Measurements from ENCODE around the gene EMP1. TPM values are rescaled to one million over a fixed set of nuclear protein-coding genes. Genes with fewer than 3 reads are reported as not detected.

EMP1 gene
- total RNA-seq, 1 experiment from 2014 or later = 146 TPM

DNA sequence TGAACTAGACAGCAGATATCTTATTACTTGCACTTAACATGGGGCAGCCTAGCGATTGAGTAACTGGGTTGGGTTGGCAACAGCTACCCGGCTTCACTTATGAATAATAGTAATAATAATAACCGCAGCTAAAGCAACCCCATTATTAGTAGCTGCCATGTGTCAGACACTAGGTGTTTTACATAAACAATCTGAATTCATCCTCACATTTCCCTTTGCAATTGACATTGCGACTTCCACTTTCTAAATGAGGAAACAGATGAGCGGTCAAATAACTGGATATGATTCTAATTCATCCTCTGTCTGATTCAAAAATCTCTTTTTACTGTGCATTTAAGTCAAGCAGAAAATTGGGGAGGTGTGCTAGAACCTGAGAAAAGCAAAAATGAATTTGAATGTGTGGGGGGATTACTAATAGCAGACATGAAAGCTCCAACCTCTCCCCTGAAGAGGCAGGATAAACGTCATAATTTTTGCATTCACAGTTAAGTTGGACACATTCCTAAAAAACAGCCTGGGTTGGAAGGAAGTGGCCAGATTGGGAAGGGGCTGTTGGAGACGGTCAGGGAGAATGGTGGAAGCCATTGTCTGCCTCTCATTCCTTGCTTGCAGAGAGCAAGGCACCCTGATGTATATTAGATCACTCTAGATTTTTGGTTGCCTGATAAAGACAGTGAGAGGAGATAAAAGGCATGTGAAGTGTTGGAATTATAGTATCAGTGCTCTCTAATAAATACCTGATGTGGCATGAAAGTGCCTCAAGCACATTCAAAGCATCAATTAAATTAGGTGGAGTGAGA lies 13.1 kb downstream of the EMP1 start:
- no TSS peak for BruUV-seq (replicated peaks)
- Mint-ChIP-seq H3K36me3 (ENCODE audit: insufficient read depth, unreplicated experiment) (peaks cover 50% of the 10 kb centered on the region), H3K9me3 (ENCODE audit: low read depth, unreplicated experiment) (no peaks in the 10 kb centered on the region), H3K4me1 (ENCODE audit: low read depth, unreplicated experiment) (peaks cover 74% of the 10 kb centered on the region), H3K4me3 (ENCODE audit: low read depth, unreplicated experiment) (peak overlapping the region; percentile 63), H3K27ac (ENCODE audit: unreplicated experiment) (peak overlapping the region; percentile 88), H3K27me3 (ENCODE audit: unreplicated experiment) (no peaks in the 10 kb centered on the region)
- CTCF ChIA-PET = interaction anchor here (1.3 to 1.9 kb wide), 4 partner anchors 14 to 204 kb away, joined by 3 to 8 read pairs (median 6); no protein-coding TSS in a partner anchor
- DNase-seq = no peak
- intact Hi-C loops (cut with micrococcal nuclease; ENCODE audit: unreplicated experiment) = loop anchor here (1.0 to 5.0 kb wide), 5 partner anchors 37 to 282 kb away; no protein-coding TSS in a partner anchor
- TF ChIP-seq, protein P1, sequence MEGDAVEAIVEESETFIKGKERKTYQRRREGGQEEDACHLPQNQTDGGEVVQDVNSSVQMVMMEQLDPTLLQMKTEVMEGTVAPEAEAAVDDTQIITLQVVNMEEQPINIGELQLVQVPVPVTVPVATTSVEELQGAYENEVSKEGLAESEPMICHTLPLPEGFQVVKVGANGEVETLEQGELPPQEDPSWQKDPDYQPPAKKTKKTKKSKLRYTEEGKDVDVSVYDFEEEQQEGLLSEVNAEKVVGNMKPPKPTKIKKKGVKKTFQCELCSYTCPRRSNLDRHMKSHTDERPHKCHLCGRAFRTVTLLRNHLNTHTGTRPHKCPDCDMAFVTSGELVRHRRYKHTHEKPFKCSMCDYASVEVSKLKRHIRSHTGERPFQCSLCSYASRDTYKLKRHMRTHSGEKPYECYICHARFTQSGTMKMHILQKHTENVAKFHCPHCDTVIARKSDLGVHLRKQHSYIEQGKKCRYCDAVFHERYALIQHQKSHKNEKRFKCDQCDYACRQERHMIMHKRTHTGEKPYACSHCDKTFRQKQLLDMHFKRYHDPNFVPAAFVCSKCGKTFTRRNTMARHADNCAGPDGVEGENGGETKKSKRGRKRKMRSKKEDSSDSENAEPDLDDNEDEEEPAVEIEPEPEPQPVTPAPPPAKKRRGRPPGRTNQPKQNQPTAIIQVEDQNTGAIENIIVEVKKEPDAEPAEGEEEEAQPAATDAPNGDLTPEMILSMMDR (IDR thresholded peaks at IDR 0.05; ENCODE audit: unreplicated experiment) = no peak

DNA sequence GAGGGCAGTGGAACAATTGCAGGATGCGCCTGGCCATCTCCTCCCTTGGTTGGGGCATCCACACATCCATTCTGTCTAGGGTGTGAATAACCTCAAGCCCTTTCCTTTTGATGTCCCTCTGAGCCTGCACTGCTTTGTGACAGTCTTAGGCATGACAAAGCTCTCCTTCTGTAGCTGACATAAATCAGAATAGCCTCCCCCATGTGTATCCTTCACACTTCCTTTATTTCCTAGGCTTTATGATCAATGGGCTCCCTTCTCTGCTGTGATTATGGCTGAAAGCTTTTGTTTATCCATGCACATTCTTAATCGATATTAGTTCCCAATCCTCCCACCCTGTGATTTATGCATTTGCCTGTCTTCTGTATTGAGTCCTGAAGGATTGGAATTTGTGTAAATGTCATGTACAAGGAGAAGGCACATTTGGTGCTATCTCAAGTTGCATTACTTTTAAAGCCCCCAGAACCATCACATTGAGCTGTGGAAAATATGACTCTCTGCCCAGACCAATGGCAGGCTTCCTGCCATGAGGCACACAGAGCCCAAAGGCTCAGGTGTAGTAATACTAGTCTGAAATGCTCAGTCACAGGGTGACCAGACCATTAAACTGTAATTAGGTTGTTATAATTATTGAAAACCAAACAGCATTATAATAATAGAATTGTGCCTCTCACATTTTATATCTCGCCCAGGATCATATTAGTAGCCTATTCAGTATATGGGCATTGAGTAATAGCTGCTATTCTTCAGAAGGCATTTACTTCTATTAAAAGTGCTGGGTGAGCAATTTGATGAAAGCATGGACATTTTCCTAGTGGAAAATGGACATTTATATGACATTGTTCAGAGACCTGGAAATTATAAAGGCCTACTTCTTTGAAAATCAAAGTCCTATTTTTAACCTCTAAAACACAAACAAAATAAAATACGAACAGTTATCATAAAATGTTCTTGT lies 14.0 kb downstream of the EMP1 start:
- Mint-ChIP-seq H3K36me3 (ENCODE audit: insufficient read depth, unreplicated experiment) (peaks cover 46% of the 10 kb centered on the region), H3K27ac (ENCODE audit: unreplicated experiment) (peak overlapping the region; percentile 88), H3K27me3 (ENCODE audit: unreplicated experiment) (no peaks in the 10 kb centered on the region), H3K4me1 (ENCODE audit: low read depth, unreplicated experiment) (peaks cover 65% of the 10 kb centered on the region), H3K4me3 (ENCODE audit: low read depth, unreplicated experiment) (no peak overlapping the region), H3K9me3 (ENCODE audit: low read depth, unreplicated experiment) (no peaks in the 10 kb centered on the region)
- intact Hi-C loops (cut with micrococcal nuclease; ENCODE audit: unreplicated experiment) = loop anchor here (5.0 kb wide), 1 partner anchor 203 kb away; no protein-coding TSS in a partner anchor
- DNase-seq = no peak
- BruUV-seq (replicated peaks) = no TSS peak
- CTCF ChIA-PET = interaction anchor here (0.7 to 1.9 kb wide), 5 partner anchors 13 to 205 kb away, joined by 3 to 8 read pairs (median 5); no protein-coding TSS in a partner anchor
- TF ChIP-seq, protein P1 (IDR thresholded peaks at IDR 0.05; ENCODE audit: unreplicated experiment) = no peak

DNA sequence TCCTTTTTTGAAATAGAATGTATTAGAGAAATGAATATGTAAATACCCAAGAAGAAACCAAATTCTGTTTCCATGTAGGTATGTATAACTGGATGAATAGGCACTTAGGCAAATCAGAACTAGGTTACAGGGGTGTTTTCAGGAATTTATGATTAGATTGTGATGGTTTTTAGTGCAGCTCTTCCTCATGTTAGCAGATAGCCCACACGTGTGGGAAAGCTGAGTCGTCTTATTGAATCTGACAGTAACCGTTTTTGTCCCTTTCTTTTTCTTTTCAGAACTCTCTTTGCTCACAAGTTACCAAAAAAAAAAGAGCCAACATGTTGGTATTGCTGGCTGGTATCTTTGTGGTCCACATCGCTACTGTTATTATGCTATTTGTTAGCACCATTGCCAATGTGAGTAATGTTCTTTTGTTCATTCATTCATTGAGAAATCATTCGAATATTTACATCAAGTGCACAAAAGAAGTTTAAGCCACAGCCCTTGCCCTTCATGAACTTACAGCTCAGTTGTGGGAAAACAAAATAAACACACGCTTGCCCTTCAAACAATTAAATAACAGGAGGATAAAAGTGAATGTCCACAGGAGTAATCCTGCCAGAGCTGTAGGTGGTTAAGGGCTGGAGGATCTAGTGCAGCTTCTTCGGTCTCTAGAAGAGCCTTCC lies 14.8 kb downstream of the EMP1 start:
- CTCF ChIA-PET = interaction anchor here (0.7 to 1.9 kb wide), 15 partner anchors 12 to 407 kb away, joined by 3 to 11 read pairs (median 4); partner anchors contain the start of gene EMP1
- Mint-ChIP-seq H3K27me3 (ENCODE audit: unreplicated experiment) (no peaks in the 10 kb centered on the region), H3K9me3 (ENCODE audit: low read depth, unreplicated experiment) (no peaks in the 10 kb centered on the region), H3K4me3 (ENCODE audit: low read depth, unreplicated experiment) (peak overlapping the region; percentile 1), H3K27ac (ENCODE audit: unreplicated experiment) (peak overlapping the region; percentile 45), H3K4me1 (ENCODE audit: low read depth, unreplicated experiment) (peaks cover 57% of the 10 kb centered on the region), H3K36me3 (ENCODE audit: insufficient read depth, unreplicated experiment) (peaks cover 37% of the 10 kb centered on the region)
- no TSS peak for BruUV-seq (replicated peaks)
- TF ChIP-seq, protein P1 (IDR thresholded peaks at IDR 0.05; ENCODE audit: unreplicated experiment) = no peak
- no peak for DNase-seq
- intact Hi-C loops (cut with micrococcal nuclease; ENCODE audit: unreplicated experiment) = loop anchor here (5.0 kb wide), 1 partner anchor 204 kb away; no protein-coding TSS in a partner anchor

Data from Calu3 (cell line).